Inferior parietal cortex (tissue), 1 donor: ENCODE data around the gene TRMT11.

Source experiments
- DNase-seq: peaks from one replicate; pipeline ENCODE4 v3.0.0-alpha.2; 2016; ENCODE audit errors: extremely low spot score

The TRMT11 gene

DNA sequence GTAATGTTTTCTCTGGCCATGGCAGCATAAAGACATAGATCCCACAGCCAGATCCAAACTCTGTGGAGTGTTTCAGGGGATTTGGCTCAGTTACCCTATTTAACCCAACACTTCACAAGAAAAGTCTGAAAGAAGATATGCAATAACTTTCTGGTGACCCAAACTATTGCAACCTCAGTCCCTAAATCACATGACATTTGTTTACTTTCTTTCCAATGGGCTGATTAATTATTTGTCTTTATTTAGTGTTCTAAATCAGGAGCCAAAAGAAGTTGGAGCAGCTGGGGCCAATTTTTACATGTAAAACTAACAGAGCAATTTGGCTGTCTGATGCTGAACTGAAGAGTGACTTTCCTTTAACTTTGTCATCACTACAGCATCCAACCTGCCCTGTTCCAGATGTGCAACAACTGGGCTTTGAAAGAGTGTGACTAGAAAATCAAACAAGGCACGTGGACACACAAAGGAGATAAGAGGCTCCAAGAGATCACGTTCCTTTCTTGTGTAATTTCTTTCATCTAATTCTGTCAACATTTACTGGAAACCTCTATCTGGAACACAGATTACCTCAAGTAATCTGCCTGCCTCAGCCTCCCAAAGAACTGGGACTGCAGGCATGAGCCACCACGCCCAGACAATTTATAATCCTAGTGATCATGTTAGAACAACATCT, 90.8 kb downstream of the TRMT11 start:
- no peak for DNase-seq

DNA sequence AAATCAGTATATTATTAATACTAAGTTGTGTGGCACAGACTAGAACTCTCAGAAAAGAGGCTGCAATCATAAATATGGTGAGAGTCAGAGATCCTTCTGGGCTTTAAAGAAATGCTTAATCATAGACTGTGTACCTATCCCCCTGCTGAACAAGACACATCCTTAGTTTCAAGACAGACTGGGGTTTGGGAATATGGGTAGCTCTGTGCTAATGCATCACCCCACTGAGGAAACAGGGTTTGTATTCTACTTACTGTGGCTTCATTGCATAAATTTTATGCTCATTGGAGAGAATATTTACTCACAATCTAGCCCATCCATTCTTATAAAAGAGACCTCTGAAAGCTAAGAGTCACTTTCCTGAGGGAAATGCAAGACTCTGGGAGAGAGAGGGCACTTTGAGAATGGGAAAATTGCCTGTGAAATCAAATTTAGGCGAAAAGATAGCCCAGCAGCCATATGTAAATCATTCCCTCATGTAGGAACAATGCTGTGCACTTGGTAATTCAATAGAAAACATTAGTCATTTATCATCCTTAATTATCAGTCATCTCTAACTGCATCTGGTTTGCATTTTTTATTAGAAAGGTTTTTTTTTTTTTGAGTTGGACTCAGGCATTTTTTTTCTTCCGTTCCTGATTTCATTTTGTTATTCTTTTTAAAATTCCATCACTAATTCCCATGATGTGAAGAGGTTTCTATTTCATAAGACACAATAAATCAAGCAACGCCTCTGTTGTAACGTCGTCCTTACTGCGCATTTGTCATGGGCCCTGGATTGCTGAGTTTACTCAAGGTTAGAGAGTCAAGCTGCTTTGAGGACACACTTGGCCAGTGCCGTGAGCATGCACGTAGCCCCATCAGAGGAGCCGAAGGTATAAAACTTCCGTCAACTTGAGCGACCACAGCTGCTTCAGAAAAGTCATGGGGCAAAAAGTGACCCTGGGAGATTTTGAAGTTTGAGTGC, 91.8 kb downstream of the TRMT11 start:
- DNase-seq = no peak

DNA sequence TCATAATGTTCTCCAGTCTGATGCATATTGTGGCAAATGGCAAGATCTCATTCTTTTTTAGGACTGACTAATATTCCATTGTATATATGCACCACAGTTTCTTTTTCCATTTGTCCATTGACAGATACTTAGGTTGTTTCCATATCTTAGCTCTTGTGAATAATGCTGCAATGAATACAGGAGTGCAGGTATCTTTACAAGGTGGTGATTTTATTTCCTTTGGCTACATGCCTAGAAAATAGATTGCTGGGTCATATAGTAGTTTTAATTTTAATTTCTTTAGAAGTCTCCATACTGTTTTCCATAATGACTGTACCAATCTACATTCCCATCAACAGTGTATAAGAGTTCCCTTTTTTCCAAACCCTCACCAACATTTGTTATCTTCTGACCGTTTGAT, 97.5 kb downstream of the TRMT11 start:
- no peak for DNase-seq

DNA sequence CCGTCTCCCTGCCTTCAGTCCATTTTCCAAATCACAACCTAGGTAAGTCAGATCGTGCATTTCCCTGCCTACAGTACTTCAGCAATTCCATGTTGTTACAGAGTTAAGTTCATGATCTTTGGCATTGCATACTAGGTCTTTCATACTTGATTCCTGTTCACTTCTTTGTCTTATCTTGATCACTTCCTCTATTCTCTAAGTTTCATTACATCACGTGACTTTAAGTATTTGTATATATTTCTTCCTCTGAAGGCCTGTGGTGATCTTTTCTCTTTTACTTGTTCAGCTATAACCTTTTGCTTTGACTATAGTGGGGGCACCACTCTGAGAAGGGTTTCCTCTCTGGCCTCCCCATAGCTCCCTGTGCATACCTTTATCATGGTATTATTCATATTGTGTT, 100.2 kb downstream of the TRMT11 start:
- no peak for DNase-seq
